Right cardiac atrium (tissue), 5 donors: Measurements from ENCODE around the gene ATP6V1C2. TPM values are rescaled to one million over a fixed set of nuclear protein-coding genes. Genes with fewer than 3 reads are reported as not detected.
A peak's percentile ranks its signal among the peaks of the same experiment; 100 is the strongest.
"Not testable (repeated sequence)": the region's sequence is repeated elsewhere in the genome, so short reads cannot be mapped to it uniquely, and the experiment has no call there.

ENCODE experiments used
- ATAC-seq, 2 donors: fragments of 200-7000 bp; cut with Tn5 transposase; one replicate each; pipeline versions ENCODE4 v1.8.0 to v1.9.1; 2020; ENCODE audit warnings: moderate library complexity in 2 of 2, mild to moderate bottlenecking in 1 of 2
- DNase-seq, 3 donors: peaks; one replicate each; pipeline ENCODE4 v3.0.0-alpha.2; 2020
- H3K27ac ChIP-seq: one replicate; pipeline ENCODE4 v1.5.1; 2013; ENCODE audit warnings: mild to moderate bottlenecking, low read length, control low read depth, moderate library complexity
- H3K27me3 ChIP-seq: one replicate; pipeline ENCODE4 v1.6.1; 2013; ENCODE audit not compliant: control insufficient read depth, insufficient read depth
- H3K4me1 ChIP-seq: one replicate; pipeline ENCODE4 v1.6.1; 2013; ENCODE audit warnings: low read length; ENCODE audit not compliant: control insufficient read depth, insufficient read depth
- H3K4me3 ChIP-seq: one replicate; pipeline ENCODE4 v1.5.1; 2013; ENCODE audit warnings: low read length, control low read depth
- H3K9me3 ChIP-seq: one replicate; pipeline ENCODE4 v1.6.1; 2013; ENCODE audit warnings: low read length; ENCODE audit not compliant: control insufficient read depth
- WGBS: extraction: QIAGEN DNeasy Blood & Tissue Kit; methylation state at CpG from one replicate; pipeline ENCODE4 v1.1.7; 2013; 5-methylcytosine and 5-hydroxymethylcytosine counted together
- intact Hi-C, 4 donors: fragments of 100-400 bp; cut with DNase I; formaldehyde crosslinking; loops; one replicate each; pipeline versions ENCODE4 v1.11.0 to v1.14.0; 2022 to 2023
- polyA plus RNA-seq: library from polyadenylated mRNA; stranded (reverse); fragments of 200-250 nt; gene quantifications from one replicate; pipeline ENCODE4 v1.2.3, GENCODE V29; 2013
- total RNA-seq, 4 donors: library from RNA; stranded (reverse); fragmentation: NEBNext Ultra II Directional; extraction: Animal tissue kit (Norgen Biotek cat#: 25700); gene quantifications; one replicate each; pipeline ENCODE4 v1.2.1, GENCODE V29; 2021
- donor health status: healthy with polysubstance abuse.
- donor health status: DM: no; HTN: yes; CAD: no.
- donor health status: DM: no; HTN: no; CAD: no.
- donor health status: DM: no; HTN: yes; CAD: no; lungs with severe emphysema.
- donor health status: DM: yes; HTN: yes; CAD: no.

Gene ATP6V1C2
- total and polyA plus RNA-seq, 5 donors: 0.09 to 0.52 (median 0.36) TPM; not detected in 2

- Histone ChIP-seq H3K9me3 (no peaks in the 10 kb centered on the region), H3K4me1 (peaks cover 9% of the 10 kb centered on the region), H3K27me3 (no peaks in the 10 kb centered on the region), H3K4me3 (no peak overlapping the region), H3K27ac (no peak overlapping the region)
- DNase-seq (no peak), ATAC-seq (no peak)
- intact Hi-C loops: no loop called here
- 85% methylated on average over 3 of the region's 3 CpGs for WGBS
These were observed 85.1 kb downstream of the ATP6V1C2 start for GRCh38 chr2:10806543-10806942.

- 38% methylated on average over 8 of the region's 8 CpGs for WGBS
- Histone ChIP-seq H3K4me1 (peaks cover 12% of the 10 kb centered on the region), H3K27me3 (no peaks in the 10 kb centered on the region), H3K4me3 (peak overlapping the region; percentile 65), H3K9me3 (no peaks in the 10 kb centered on the region), H3K27ac (no peak overlapping the region)
- no peak for DNase-seq
- ATAC-seq: no peak
- intact Hi-C loops: no loop called here
These were observed 89.1 kb downstream of the ATP6V1C2 start for GRCh38 chr2:10810202-10811161.

DNA sequence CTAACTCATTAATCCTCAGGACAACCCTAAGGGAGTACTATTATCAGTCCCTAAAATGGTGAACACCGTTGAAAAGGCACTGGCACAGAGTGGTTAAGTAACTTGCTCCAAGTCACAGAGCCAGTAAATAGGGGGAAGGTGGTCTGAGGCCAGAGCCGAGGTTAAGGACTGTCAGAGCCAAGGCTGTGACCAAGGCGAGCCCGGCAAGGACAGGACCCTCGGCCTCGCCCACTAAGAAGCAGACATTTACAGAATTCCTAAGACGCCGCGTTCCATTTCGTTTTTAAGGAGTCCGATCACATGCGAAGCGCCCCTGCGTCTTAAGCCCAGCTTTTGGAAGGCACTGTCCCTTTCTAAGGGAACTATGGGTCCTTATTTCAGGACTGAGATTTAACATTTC is 90.1 kb downstream of the ATP6V1C2 start:
- peaks cover 12% of the 10 kb centered on the region for H3K4me1 ChIP-seq
- H3K9me3 ChIP-seq: no peaks in the 10 kb centered on the region
- ATAC-seq (no peak), DNase-seq (no peak)
- peak overlapping the region; percentile 65 for H3K4me3 ChIP-seq
- H3K27me3 ChIP-seq: no peaks in the 10 kb centered on the region
- intact Hi-C loops: no loop called here
- 6% methylated on average over 14 of the region's 14 CpGs for WGBS
- H3K27ac ChIP-seq: peak overlapping the region; percentile 3

- Histone ChIP-seq H3K4me3 (peak within 1 kb of the TSS; percentile 65), H3K27ac (peak within 1 kb of the TSS; percentile 50), H3K9me3 (no peaks in the 10 kb centered on the region), H3K27me3 (no peaks in the 10 kb centered on the region), H3K4me1 (peaks cover 11% of the 10 kb centered on the region)
- ATAC-seq (peak; percentile 99 to 100), DNase-seq (peak; percentile 97 to 99 (median 99))
- intact Hi-C loops: no loop called here
- WGBS: under 1% methylated on average over 98 of the region's 98 CpGs
These were observed 91.1 kb downstream of the ATP6V1C2 start, which contains the start of gene PDIA6 for GRCh38 chr2:10812362-10813162. Gene PDIA6 (minus strand): TSS chr2:10812785. CDS start chr2:10812696, 89 bp downstream.

GRCh38 chr2:10813163-10814138 is 92.0 kb downstream of the ATP6V1C2 start:
- Histone ChIP-seq H3K4me1 (peaks cover 11% of the 10 kb centered on the region), H3K27ac (peak overlapping the region; percentile 50)

GRCh38 chr2:10814142-10814541 is 92.7 kb downstream of the ATP6V1C2 start:
- ATAC-seq (no peak), DNase-seq (no peak)
- Histone ChIP-seq H3K4me3 (no peak overlapping the region), H3K27me3 (no peaks in the 10 kb centered on the region), H3K4me1 (peaks cover 11% of the 10 kb centered on the region), H3K27ac (no peak overlapping the region), H3K9me3 (no peaks in the 10 kb centered on the region)
- intact Hi-C loops: no loop called here
- 49% methylated on average over 10 of the region's 10 CpGs for WGBS

More at GRCh38 chr2:10813163-10814138, 92.0 kb downstream of the ATP6V1C2 start:
- H3K27me3 ChIP-seq, intact Hi-C loops, ATAC-seq, H3K9me3 ChIP-seq: not testable (repeated sequence)
- H3K4me3 ChIP-seq: peak overlapping the region; percentile 65
- peak in 1 of 3 donors; percentile 47 for DNase-seq
- WGBS: 54% methylated on average over 37 of the region's 37 CpGs

- WGBS: 53% methylated on average over 16 of the region's 16 CpGs
- intact Hi-C loops: no loop called here
- ATAC-seq (no peak), DNase-seq (no peak)
- Histone ChIP-seq H3K27me3 (no peaks in the 10 kb centered on the region), H3K4me1 (peaks cover 11% of the 10 kb centered on the region), H3K9me3 (no peaks in the 10 kb centered on the region), H3K4me3 (no peak overlapping the region), H3K27ac (no peak overlapping the region)
These were observed 93.3 kb downstream of the ATP6V1C2 start for GRCh38 chr2:10814571-10815331.

DNA sequence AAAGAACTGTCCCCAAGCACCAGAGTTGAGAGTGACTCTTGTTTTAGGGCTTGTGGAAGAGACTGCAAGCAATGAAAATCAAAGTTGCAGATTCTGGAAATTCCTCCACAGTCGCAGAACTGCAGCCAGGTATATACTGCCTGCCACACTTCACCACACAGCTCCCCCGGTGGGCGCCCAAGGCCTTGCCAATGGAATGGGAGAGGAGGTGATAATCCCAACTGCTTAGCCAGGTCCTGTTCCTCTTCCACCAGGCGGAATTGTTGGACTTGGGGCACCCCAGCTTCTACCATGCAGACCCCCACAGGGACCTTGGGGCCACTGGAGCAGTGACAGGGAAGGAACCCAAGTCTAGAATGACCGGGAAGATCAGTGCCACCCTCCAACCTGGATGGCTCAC is 96.0 kb downstream of the ATP6V1C2 start:
- 61% methylated on average over 5 of the region's 5 CpGs for WGBS
- H3K4me3 ChIP-seq: no peak overlapping the region
- DNase-seq: no peak
- no peaks in the 10 kb centered on the region for H3K9me3 ChIP-seq
- intact Hi-C loops: no loop called here
- peaks cover 2% of the 10 kb centered on the region for H3K4me1 ChIP-seq
- no peak for ATAC-seq
- H3K27me3 ChIP-seq: no peaks in the 10 kb centered on the region
- no peak overlapping the region for H3K27ac ChIP-seq

DNA sequence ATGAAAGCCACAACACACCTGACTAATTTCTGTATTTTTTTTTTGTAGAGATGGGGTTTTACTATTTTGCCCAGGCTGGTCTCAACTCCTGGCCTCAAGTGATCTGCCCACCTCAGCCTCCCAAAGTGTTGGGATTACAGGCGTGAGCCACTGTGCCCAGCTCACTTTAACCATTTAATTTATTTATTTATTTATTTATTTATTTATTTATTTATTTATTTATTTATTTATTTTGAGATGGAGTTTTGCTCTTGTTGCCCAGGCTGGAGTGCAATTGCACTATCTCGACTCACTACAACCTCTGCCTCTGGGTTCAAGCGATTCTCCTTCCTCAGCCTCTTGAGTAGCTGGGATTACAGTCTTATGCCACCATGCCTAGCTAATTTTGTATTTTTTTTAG is 96.9 kb downstream of the ATP6V1C2 start:
- H3K27me3 ChIP-seq, ATAC-seq, H3K27ac ChIP-seq, H3K9me3 ChIP-seq, H3K4me3 ChIP-seq, intact Hi-C loops, H3K4me1 ChIP-seq, DNase-seq: not testable (repeated sequence)
- 93% methylated on average over 3 of the region's 3 CpGs for WGBS

- DNase-seq (no peak), ATAC-seq (no peak)
- intact Hi-C loops: no loop called here
- H3K27ac ChIP-seq: no peak overlapping the region
- H3K4me1 ChIP-seq: peaks cover 2% of the 10 kb centered on the region
- no peaks in the 10 kb centered on the region for H3K9me3 ChIP-seq
- no peak overlapping the region for H3K4me3 ChIP-seq
- H3K27me3 ChIP-seq: no peaks in the 10 kb centered on the region
- WGBS: 75% methylated on average over 3 of the region's 3 CpGs
These were observed 97.6 kb downstream of the ATP6V1C2 start for GRCh38 chr2:10818984-10819383.
